ENCODE results near the gene PNMT. TPM values are rescaled to one million over a fixed set of nuclear protein-coding genes. Genes with fewer than 3 reads are reported as not detected.
A peak's percentile ranks its signal among the peaks of the same experiment; 100 is the strongest.

PNMT gene
- total RNA-seq, 4 donors from 2014 or later = 0.80 to 48.3 (median 1.3) TPM

- intact Hi-C loops (cut with DNase I; ENCODE audit: low total_unique reads) (loop anchor here (10.0 kb wide), 1 partner anchor 69 kb away; no protein-coding TSS in a partner anchor), in situ Hi-C loops (cut with MboI; ENCODE audit: low pct_ligation_motif_present in 1 of 4, low pct_unique_long_range_greater_than_20kb in 1 of 4, low sequenced_read_pairs in 3 of 4) (no loop called here)
- Histone ChIP-seq H3K36me3 (peaks cover 0 to 11% (median 4%) of the 10 kb centered on the region in 4 donors), H3K27ac (peak overlapping the region in 3 of 4 donors; percentile 71 to 84 (median 77)), H3K9me3 (no peaks in the 10 kb centered on the region), H3K27me3 (no peaks in the 10 kb centered on the region), H3K4me3 (no peak overlapping the region), H3K4me1 (peaks cover 12 to 38% (median 26%) of the 10 kb centered on the region in 4 donors)
- DNase-seq = peak; percentile 85
- 14 to 59% methylated on average over 2 to 14 of the region's 14 CpGs for WGBS, 2 donors (ENCODE audit: low coverage in 1 of 2)
- TF ChIP-seq POLR2AphosphoS5 (IDR thresholded peaks at IDR 0.05) (peak in 1 of 3 donors; percentile 9), EP300 (IDR thresholded peaks at IDR 0.05; ENCODE audit: low read depth) (no peak), POLR2A (IDR thresholded peaks at IDR 0.05) (no peak)
- TF ChIP-seq, protein P1, sequence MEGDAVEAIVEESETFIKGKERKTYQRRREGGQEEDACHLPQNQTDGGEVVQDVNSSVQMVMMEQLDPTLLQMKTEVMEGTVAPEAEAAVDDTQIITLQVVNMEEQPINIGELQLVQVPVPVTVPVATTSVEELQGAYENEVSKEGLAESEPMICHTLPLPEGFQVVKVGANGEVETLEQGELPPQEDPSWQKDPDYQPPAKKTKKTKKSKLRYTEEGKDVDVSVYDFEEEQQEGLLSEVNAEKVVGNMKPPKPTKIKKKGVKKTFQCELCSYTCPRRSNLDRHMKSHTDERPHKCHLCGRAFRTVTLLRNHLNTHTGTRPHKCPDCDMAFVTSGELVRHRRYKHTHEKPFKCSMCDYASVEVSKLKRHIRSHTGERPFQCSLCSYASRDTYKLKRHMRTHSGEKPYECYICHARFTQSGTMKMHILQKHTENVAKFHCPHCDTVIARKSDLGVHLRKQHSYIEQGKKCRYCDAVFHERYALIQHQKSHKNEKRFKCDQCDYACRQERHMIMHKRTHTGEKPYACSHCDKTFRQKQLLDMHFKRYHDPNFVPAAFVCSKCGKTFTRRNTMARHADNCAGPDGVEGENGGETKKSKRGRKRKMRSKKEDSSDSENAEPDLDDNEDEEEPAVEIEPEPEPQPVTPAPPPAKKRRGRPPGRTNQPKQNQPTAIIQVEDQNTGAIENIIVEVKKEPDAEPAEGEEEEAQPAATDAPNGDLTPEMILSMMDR (IDR thresholded peaks at IDR 0.05) = peak; percentile 69 to 88 (median 81)
These were observed 14.5 kb upstream of the PNMT start for GRCh38 chr17:39653662-39654331.

GRCh38 chr17:39655105-39655504 is 13.1 kb upstream of the PNMT start:
- WGBS, 2 donors (ENCODE audit: low coverage in 1 of 2) = 83 to 88% methylated on average over 1 to 2 of the region's 2 CpGs
- intact Hi-C loops (cut with DNase I; ENCODE audit: low total_unique reads) (loop anchor here (10.0 kb wide), 1 partner anchor 70 kb away; no protein-coding TSS in a partner anchor), in situ Hi-C loops (cut with MboI; ENCODE audit: low pct_ligation_motif_present in 1 of 4, low pct_unique_long_range_greater_than_20kb in 1 of 4, low sequenced_read_pairs in 3 of 4) (no loop called here)
- Histone ChIP-seq H3K4me3 (no peak overlapping the region), H3K36me3 (peaks cover 0 to 15% (median 4%) of the 10 kb centered on the region in 4 donors), H3K27me3 (no peaks in the 10 kb centered on the region), H3K9me3 (no peaks in the 10 kb centered on the region), H3K4me1 (peaks cover 12 to 42% (median 26%) of the 10 kb centered on the region in 4 donors), H3K27ac (no peak overlapping the region)
- TF ChIP-seq, protein P1 (IDR thresholded peaks at IDR 0.05) = no peak
- TF ChIP-seq POLR2AphosphoS5 (IDR thresholded peaks at IDR 0.05) (no peak), POLR2A (IDR thresholded peaks at IDR 0.05) (no peak), EP300 (IDR thresholded peaks at IDR 0.05; ENCODE audit: low read depth) (no peak)
- DNase-seq = no peak

GRCh38 chr17:39658346-39658745 is 9.9 kb upstream of the PNMT start:
- intact Hi-C loops (cut with DNase I; ENCODE audit: low total_unique reads) = loop anchor here (10.0 kb wide), 1 partner anchor 74 kb away; no protein-coding TSS in a partner anchor
- Histone ChIP-seq H3K27ac (peak overlapping the region in 1 of 4 donors; percentile 48), H3K4me1 (peaks cover 17 to 32% (median 20%) of the 10 kb centered on the region in 4 donors), H3K36me3 (peaks cover 0 to 18% (median 8%) of the 10 kb centered on the region in 4 donors), H3K4me3 (no peak overlapping the region), H3K27me3 (no peaks in the 10 kb centered on the region), H3K9me3 (no peaks in the 10 kb centered on the region)
- in situ Hi-C loops (cut with MboI; ENCODE audit: low pct_ligation_motif_present in 1 of 4, low pct_unique_long_range_greater_than_20kb in 1 of 4, low sequenced_read_pairs in 3 of 4) = no loop called here
- TF ChIP-seq EP300 (IDR thresholded peaks at IDR 0.05; ENCODE audit: low read depth) = no peak
- no peak for TF ChIP-seq POLR2A (IDR thresholded peaks at IDR 0.05)
- TF ChIP-seq, protein P1 (IDR thresholded peaks at IDR 0.05) = no peak
- TF ChIP-seq POLR2AphosphoS5 (IDR thresholded peaks at IDR 0.05) = no peak
- no peak for DNase-seq
- WGBS, 2 donors (ENCODE audit: low coverage in 1 of 2) = 91% methylated on average over 11 of the region's 11 CpGs; no CpG with 5 or more reads in 1 of the 2 donors

- 92% methylated on average over 3 of the region's 3 CpGs; no CpG with 5 or more reads in 1 of the 2 donors for WGBS, 2 donors (ENCODE audit: low coverage in 1 of 2)
These were observed 9.5 kb upstream of the PNMT start for GRCh38 chr17:39658760-39659159.

More at GRCh38 chr17:39658760-39659159, 9.5 kb upstream of the PNMT start:
- intact Hi-C loops (cut with DNase I; ENCODE audit: low total_unique reads) = loop anchor here (10.0 kb wide), 1 partner anchor 74 kb away; no protein-coding TSS in a partner anchor
- DNase-seq = no peak
- H3K4me1 ChIP-seq = peaks cover 16 to 32% (median 22%) of the 10 kb centered on the region in 4 donors
- H3K27ac ChIP-seq = peak overlapping the region; percentile 15 to 60 (median 37)
- H3K9me3 ChIP-seq = no peaks in the 10 kb centered on the region
- in situ Hi-C loops (cut with MboI; ENCODE audit: low pct_ligation_motif_present in 1 of 4, low pct_unique_long_range_greater_than_20kb in 1 of 4, low sequenced_read_pairs in 3 of 4) = no loop called here
- no peak overlapping the region for H3K4me3 ChIP-seq
- TF ChIP-seq EP300 (IDR thresholded peaks at IDR 0.05; ENCODE audit: low read depth) (no peak), POLR2AphosphoS5 (IDR thresholded peaks at IDR 0.05) (no peak), POLR2A (IDR thresholded peaks at IDR 0.05) (no peak)
- TF ChIP-seq, protein P1 (IDR thresholded peaks at IDR 0.05) = no peak
- no peaks in the 10 kb centered on the region for H3K27me3 ChIP-seq
- H3K36me3 ChIP-seq = peaks cover 0 to 18% (median 8%) of the 10 kb centered on the region in 4 donors

All from transverse colon (tissue), 4 donors.